SK-N-SH treated with all-trans-retinoic acid at 6 μM for 48 hours (cell line): ENCODE measurements around the gene ZNF683.
A peak's percentile ranks its signal among the peaks of the same experiment; 100 is the strongest.

ENCODE experiments used
- ATAC-seq: fragments of 200-7000 bp; cut with Tn5 transposase; 3 replicates; pipeline ENCODE4 v1.9.1; 2020; ENCODE audit warnings: mild to moderate bottlenecking, moderate library complexity
- ARNTL ChIP-seq: fragments of 450-650 bp; formaldehyde crosslinking; IDR thresholded peaks from 2 replicates; pipeline ENCODE4 v1.5.0; 2020; ENCODE audit warnings: low read depth, mild to moderate bottlenecking, moderate library complexity, borderline replicate concordance
- BACH2 ChIP-seq: fragments of 250-450 bp; sonication (Bioruptor Pico); IDR thresholded peaks from 2 replicates; pipeline ENCODE4 v1.9.0; 2021; ENCODE audit warnings: mild to moderate bottlenecking, borderline replicate concordance
- CSDC2 ChIP-seq: fragments of 250-450 bp; sonication (Bioruptor Pico); IDR thresholded peaks from 2 replicates; pipeline ENCODE4 v1.5.0; 2020; ENCODE audit warnings: mild to moderate bottlenecking, moderate library complexity
- GLIS3 ChIP-seq: fragments of 250-450 bp; sonication (Bioruptor Pico); IDR thresholded peaks from 2 replicates; pipeline ENCODE4 v1.5.0; 2020; ENCODE audit warnings: mild to moderate bottlenecking, moderate library complexity
- ISL1 ChIP-seq: fragments of 250-450 bp; sonication (Bioruptor Pico); IDR thresholded peaks from 2 replicates; pipeline ENCODE4 v2.1.2; 2022; ENCODE audit warnings: mild to moderate bottlenecking, moderate library complexity
- PPARA ChIP-seq: fragments of 250-450 bp; sonication (Bioruptor Pico); IDR thresholded peaks from 2 replicates; pipeline ENCODE4 v1.5.0; 2020; ENCODE audit warnings: mild to moderate bottlenecking, borderline replicate concordance
- RARB ChIP-seq: fragments of 250-450 bp; sonication (Bioruptor Pico); IDR thresholded peaks from 2 replicates; pipeline ENCODE4 v1.8.0; 2021; ENCODE audit warnings: mild to moderate bottlenecking, moderate library complexity
- SNAI2 ChIP-seq: fragments of 250-450 bp; sonication (Bioruptor Pico); IDR thresholded peaks from 2 replicates; pipeline ENCODE4 v1.5.0; 2020; ENCODE audit warnings: mild to moderate bottlenecking, moderate library complexity
- TCF4 ChIP-seq: fragments of 250-450 bp; sonication (Bioruptor Pico); IDR thresholded peaks from 2 replicates; pipeline ENCODE4 v1.8.0; 2021; ENCODE audit warnings: mild to moderate bottlenecking, moderate library complexity, borderline replicate concordance
- ZC3H10 ChIP-seq: fragments of 250-450 bp; sonication (Bioruptor Pico); IDR thresholded peaks from 2 replicates; pipeline ENCODE4 v1.5.1; 2021; ENCODE audit warnings: mild to moderate bottlenecking, moderate library complexity
- ZNF8 ChIP-seq: fragments of 450-650 bp; formaldehyde crosslinking; IDR thresholded peaks from 2 replicates; pipeline ENCODE4 v1.5.0; 2020; ENCODE audit warnings: mild to moderate bottlenecking, moderate library complexity
- TF ChIP-seq, protein P1 (sequence below): fragments of 250-450 bp; sonication (Bioruptor Pico); IDR thresholded peaks from 2 replicates; pipeline ENCODE4 v1.8.0; 2020; ENCODE audit warnings: mild to moderate bottlenecking, moderate library complexity, borderline replicate concordance
- TF ChIP-seq, protein P2 (sequence below): fragments of 250-450 bp; sonication (Bioruptor Pico); IDR thresholded peaks from 2 replicates; pipeline ENCODE4 v1.8.0; 2021; ENCODE audit warnings: low read depth, mild to moderate bottlenecking, moderate library complexity, borderline replicate concordance
- TF ChIP-seq, protein P3 (sequence below): fragments of 250-450 bp; sonication (Bioruptor Pico); IDR thresholded peaks from 2 replicates; pipeline ENCODE4 v1.5.1; 2020; ENCODE audit warnings: low read depth, mild to moderate bottlenecking, moderate library complexity
- TF ChIP-seq, protein P4 (sequence below): fragments of 250-450 bp; sonication (Bioruptor Pico); IDR thresholded peaks from 2 replicates; pipeline ENCODE4 v1.5.0; 2020; ENCODE audit warnings: mild to moderate bottlenecking, moderate library complexity
- TF ChIP-seq, protein P5 (sequence below): fragments of 250-450 bp; sonication (Bioruptor Pico); IDR thresholded peaks from 2 replicates; pipeline ENCODE4 v1.5.1; 2021; ENCODE audit warnings: mild to moderate bottlenecking, moderate library complexity

The ZNF683 gene

DNA sequence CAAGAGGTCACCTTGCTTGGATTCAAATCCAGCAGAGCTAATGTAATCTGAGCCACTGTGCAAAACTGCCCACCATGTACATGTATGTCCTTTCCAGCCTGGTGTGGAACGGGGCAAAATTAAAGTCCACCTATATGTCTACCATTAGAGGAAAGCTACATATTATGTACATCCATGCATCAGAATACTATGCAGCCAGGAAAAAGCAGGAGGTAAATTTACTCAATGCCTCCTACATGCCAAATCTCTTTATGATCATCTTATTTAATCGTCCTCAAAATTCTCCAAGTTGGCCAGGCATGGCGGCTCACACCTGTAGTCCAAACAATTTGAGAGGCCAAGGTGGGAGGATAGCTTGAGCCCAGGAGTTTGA, 6.3 kb upstream of the ZNF683 start:
- no peak for ATAC-seq
- TF ChIP-seq RARB (CRISPR knock-in tag) (no peak), SNAI2 (no peak), ISL1 (CRISPR knock-in tag) (no peak), GLIS3 (CRISPR knock-in tag) (no peak), CSDC2 (no peak), ARNTL (CRISPR knock-in tag) (no peak), PPARA (no peak), BACH2 (CRISPR knock-in tag) (no peak), ZC3H10 (CRISPR knock-in tag) (no peak), ZNF8 (CRISPR knock-in tag) (no peak)
- TF ChIP-seq, protein P1, sequence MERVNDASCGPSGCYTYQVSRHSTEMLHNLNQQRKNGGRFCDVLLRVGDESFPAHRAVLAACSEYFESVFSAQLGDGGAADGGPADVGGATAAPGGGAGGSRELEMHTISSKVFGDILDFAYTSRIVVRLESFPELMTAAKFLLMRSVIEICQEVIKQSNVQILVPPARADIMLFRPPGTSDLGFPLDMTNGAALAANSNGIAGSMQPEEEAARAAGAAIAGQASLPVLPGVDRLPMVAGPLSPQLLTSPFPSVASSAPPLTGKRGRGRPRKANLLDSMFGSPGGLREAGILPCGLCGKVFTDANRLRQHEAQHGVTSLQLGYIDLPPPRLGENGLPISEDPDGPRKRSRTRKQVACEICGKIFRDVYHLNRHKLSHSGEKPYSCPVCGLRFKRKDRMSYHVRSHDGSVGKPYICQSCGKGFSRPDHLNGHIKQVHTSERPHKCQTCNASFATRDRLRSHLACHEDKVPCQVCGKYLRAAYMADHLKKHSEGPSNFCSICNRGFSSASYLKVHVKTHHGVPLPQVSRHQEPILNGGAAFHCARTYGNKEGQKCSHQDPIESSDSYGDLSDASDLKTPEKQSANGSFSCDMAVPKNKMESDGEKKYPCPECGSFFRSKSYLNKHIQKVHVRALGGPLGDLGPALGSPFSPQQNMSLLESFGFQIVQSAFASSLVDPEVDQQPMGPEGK (CRISPR knock-in tag): no peak
- TF ChIP-seq, protein P2, sequence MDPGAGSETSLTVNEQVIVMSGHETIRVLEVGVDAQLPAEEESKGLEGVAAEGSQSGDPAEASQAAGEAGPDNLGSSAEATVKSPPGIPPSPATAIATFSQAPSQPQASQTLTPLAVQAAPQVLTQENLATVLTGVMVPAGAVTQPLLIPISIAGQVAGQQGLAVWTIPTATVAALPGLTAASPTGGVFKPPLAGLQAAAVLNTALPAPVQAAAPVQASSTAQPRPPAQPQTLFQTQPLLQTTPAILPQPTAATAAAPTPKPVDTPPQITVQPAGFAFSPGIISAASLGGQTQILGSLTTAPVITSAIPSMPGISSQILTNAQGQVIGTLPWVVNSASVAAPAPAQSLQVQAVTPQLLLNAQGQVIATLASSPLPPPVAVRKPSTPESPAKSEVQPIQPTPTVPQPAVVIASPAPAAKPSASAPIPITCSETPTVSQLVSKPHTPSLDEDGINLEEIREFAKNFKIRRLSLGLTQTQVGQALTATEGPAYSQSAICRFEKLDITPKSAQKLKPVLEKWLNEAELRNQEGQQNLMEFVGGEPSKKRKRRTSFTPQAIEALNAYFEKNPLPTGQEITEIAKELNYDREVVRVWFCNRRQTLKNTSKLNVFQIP (CRISPR knock-in tag): no peak
- TF ChIP-seq, protein P3, sequence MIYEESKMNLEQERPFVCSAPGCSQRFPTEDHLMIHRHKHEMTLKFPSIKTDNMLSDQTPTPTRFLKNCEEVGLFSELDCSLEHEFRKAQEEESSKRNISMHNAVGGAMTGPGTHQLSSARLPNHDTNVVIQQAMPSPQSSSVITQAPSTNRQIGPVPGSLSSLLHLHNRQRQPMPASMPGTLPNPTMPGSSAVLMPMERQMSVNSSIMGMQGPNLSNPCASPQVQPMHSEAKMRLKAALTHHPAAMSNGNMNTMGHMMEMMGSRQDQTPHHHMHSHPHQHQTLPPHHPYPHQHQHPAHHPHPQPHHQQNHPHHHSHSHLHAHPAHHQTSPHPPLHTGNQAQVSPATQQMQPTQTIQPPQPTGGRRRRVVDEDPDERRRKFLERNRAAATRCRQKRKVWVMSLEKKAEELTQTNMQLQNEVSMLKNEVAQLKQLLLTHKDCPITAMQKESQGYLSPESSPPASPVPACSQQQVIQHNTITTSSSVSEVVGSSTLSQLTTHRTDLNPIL: no peak
- TF ChIP-seq, protein P4, sequence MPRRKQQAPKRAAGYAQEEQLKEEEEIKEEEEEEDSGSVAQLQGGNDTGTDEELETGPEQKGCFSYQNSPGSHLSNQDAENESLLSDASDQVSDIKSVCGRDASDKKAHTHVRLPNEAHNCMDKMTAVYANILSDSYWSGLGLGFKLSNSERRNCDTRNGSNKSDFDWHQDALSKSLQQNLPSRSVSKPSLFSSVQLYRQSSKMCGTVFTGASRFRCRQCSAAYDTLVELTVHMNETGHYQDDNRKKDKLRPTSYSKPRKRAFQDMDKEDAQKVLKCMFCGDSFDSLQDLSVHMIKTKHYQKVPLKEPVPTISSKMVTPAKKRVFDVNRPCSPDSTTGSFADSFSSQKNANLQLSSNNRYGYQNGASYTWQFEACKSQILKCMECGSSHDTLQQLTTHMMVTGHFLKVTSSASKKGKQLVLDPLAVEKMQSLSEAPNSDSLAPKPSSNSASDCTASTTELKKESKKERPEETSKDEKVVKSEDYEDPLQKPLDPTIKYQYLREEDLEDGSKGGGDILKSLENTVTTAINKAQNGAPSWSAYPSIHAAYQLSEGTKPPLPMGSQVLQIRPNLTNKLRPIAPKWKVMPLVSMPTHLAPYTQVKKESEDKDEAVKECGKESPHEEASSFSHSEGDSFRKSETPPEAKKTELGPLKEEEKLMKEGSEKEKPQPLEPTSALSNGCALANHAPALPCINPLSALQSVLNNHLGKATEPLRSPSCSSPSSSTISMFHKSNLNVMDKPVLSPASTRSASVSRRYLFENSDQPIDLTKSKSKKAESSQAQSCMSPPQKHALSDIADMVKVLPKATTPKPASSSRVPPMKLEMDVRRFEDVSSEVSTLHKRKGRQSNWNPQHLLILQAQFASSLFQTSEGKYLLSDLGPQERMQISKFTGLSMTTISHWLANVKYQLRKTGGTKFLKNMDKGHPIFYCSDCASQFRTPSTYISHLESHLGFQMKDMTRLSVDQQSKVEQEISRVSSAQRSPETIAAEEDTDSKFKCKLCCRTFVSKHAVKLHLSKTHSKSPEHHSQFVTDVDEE (CRISPR knock-in tag): no peak

DNA sequence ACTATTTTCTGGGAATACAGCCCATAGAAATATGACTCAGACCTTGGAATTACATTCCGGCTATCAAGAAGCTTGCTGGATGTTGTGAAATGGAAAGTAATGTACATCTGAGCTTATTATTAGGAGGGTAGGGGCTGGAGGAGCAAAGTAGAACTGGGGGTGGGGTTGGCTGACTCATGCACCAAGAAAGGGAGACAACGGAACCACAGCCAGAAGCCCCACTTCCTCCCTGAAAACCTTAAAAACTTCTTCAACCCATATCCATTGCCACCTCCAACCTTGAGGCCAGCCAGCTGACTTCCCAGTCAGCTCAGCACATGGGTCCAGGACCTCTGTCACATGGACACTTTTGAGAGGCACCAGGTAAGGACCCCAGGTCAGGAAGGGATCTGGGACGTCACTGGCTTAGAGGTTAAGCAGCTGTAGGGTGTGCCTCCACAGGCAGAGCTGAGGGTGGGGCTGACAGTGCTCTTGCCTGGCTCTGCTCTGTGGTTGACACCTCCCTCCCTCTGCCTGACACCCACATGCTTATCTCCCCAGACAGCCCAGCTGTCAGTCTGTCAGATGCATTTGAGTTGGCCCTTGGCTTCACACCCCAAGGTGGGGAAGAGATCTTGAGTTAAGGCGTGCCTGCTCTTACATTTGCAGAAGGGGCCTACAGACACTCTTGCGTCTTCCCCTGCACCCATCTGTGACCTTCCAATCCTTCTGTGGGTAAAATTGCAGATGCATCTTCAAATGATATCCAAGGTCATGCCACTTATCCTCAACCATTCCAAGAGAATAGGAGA, 5.7 kb upstream of the ZNF683 start:
- TF ChIP-seq ZNF8 (CRISPR knock-in tag) (no peak), ZC3H10 (CRISPR knock-in tag) (peak; percentile 80), ISL1 (CRISPR knock-in tag) (peak; percentile 79), TCF4 (CRISPR knock-in tag) (no peak)
- TF ChIP-seq, protein P1 (CRISPR knock-in tag): peak; percentile 80; the same call in 1 of the 2 replicates
- ATAC-seq: peak; percentile 90

DNA sequence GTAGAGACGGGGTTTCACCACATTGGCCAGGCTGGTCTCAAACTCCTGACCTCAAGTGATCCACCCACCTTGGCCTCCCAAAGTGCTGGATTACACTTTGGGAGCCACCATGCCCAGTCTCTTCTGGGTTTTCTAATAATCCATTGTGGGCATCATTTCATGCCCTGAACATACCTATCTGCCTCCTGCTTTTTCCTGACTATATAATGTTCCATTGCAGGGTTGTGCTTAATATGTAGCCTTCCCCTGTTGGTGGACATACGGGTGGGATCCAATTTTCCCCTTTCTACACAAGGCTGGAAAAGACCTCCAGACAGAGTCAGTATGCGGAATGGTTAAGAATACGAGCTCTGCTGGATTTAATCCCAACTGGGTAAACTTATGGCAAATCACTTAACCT, 3.5 kb upstream of the ZNF683 start:
- no peak for ATAC-seq
- TF ChIP-seq, protein P5, sequence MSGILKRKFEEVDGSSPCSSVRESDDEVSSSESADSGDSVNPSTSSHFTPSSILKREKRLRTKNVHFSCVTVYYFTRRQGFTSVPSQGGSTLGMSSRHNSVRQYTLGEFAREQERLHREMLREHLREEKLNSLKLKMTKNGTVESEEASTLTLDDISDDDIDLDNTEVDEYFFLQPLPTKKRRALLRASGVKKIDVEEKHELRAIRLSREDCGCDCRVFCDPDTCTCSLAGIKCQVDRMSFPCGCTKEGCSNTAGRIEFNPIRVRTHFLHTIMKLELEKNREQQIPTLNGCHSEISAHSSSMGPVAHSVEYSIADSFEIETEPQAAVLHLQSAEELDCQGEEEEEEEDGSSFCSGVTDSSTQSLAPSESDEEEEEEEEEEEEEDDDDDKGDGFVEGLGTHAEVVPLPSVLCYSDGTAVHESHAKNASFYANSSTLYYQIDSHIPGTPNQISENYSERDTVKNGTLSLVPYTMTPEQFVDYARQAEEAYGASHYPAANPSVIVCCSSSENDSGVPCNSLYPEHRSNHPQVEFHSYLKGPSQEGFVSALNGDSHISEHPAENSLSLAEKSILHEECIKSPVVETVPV (CRISPR knock-in tag): no peak
